Cardiac muscle cell (in vitro differentiated cells and primary cell): ENCODE results near the gene KCNH1. TPM values are rescaled to one million over a fixed set of nuclear protein-coding genes. Genes with fewer than 3 reads are reported as not detected.

Experiments used
- DNase-seq, 2 donors: peaks; one replicate each; pipeline versions ENCODE4 v3.0.0 to v3.0.0-alpha.2; 2010 to 2017; ENCODE audit warnings: low read depth in 1 of 2, low spot score in 1 of 2
- H3K27ac ChIP-seq: fragments of 200-600 bp; sonication (generic); 2 replicates; pipeline ENCODE4 v1.5.1; 2016
- H3K27me3 ChIP-seq: fragments of 200-600 bp; sonication (generic); 2 replicates; pipeline ENCODE4 v1.6.0; 2016; ENCODE audit warnings: control low read depth
- H3K36me3 ChIP-seq: fragments of 200-600 bp; sonication (generic); 2 replicates; pipeline ENCODE4 v1.5.1; 2016; ENCODE audit warnings: control low read depth
- H3K4me1 ChIP-seq: fragments of 200-600 bp; sonication (generic); 2 replicates; pipeline ENCODE4 v1.8.1; 2017; ENCODE audit warnings: low read depth, mild to moderate bottlenecking, mixed run types
- H3K4me3 ChIP-seq: fragments of 200-600 bp; sonication (generic); 2 replicates; pipeline ENCODE4 v1.5.1; 2016; ENCODE audit warnings: mild to moderate bottlenecking
- H3K9me3 ChIP-seq: fragments of 200-600 bp; sonication (generic); 2 replicates; pipeline ENCODE4 v1.5.1; 2017; ENCODE audit warnings: low read depth, mild to moderate bottlenecking, control low read depth
- polyA plus RNA-seq: library from polyadenylated mRNA; unstranded; fragments of >200 nt; fragmentation: Nextera tagmentation; extraction: Ambion mirVana; gene quantifications from 2 replicates; pipeline ENCODE4 v1.2.1, GENCODE V29; 2016
- total RNA-seq: library from RNA; depleted of rRNA; stranded (reverse); fragments of >200 nt; gene quantifications from 2 replicates; pipeline ENCODE4 v1.2.3, GENCODE V29; 2016
- TF ChIP-seq, protein P1 (sequence below): IDR thresholded peaks from 2 replicates; pipeline ENCODE4 v1.5.1; 2012; ENCODE audit warnings: low read depth, mild to moderate bottlenecking, low read length

KCNH1 gene
- total and polyA plus RNA-seq, 2 experiments from 2014 or later = 0.54 TPM; not detected in 1

DNA sequence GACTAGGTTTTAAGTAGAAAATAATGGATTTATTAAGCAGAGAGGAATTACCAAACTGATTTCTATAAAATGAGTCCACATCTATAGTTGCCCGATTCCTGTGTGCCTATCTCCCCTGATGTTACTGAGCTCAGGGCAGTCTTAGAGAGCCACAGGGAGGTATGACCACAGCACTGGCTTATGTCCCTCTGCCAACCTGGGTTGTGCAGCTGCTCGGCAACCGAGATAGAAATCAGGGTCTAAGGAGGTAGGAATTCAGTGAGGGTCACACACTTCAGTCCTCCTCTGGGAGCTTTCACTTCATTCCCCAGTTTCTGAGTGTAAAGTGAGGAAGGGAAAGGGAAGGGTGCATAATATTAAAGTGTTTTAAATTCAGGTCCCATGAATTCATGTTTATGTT lies 386.8 kb downstream of the KCNH1 start:
- Histone ChIP-seq H3K9me3 (no peaks in the 10 kb centered on the region), H3K4me1 (no peaks in the 10 kb centered on the region), H3K27me3 (no peaks in the 10 kb centered on the region), H3K36me3 (no peaks in the 10 kb centered on the region), H3K27ac (no peak overlapping the region), H3K4me3 (no peak overlapping the region)
- TF ChIP-seq, protein P1, sequence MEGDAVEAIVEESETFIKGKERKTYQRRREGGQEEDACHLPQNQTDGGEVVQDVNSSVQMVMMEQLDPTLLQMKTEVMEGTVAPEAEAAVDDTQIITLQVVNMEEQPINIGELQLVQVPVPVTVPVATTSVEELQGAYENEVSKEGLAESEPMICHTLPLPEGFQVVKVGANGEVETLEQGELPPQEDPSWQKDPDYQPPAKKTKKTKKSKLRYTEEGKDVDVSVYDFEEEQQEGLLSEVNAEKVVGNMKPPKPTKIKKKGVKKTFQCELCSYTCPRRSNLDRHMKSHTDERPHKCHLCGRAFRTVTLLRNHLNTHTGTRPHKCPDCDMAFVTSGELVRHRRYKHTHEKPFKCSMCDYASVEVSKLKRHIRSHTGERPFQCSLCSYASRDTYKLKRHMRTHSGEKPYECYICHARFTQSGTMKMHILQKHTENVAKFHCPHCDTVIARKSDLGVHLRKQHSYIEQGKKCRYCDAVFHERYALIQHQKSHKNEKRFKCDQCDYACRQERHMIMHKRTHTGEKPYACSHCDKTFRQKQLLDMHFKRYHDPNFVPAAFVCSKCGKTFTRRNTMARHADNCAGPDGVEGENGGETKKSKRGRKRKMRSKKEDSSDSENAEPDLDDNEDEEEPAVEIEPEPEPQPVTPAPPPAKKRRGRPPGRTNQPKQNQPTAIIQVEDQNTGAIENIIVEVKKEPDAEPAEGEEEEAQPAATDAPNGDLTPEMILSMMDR = no peak
- DNase-seq = no peak

- Histone ChIP-seq H3K9me3 (no peaks in the 10 kb centered on the region), H3K27me3 (no peaks in the 10 kb centered on the region), H3K4me1 (no peaks in the 10 kb centered on the region), H3K27ac (no peak overlapping the region), H3K36me3 (no peaks in the 10 kb centered on the region), H3K4me3 (no peak overlapping the region)
- DNase-seq = no peak
- TF ChIP-seq, protein P1 = no peak
These were observed 387.8 kb downstream of the KCNH1 start for GRCh38 chr1:210746024-210746731.

DNA sequence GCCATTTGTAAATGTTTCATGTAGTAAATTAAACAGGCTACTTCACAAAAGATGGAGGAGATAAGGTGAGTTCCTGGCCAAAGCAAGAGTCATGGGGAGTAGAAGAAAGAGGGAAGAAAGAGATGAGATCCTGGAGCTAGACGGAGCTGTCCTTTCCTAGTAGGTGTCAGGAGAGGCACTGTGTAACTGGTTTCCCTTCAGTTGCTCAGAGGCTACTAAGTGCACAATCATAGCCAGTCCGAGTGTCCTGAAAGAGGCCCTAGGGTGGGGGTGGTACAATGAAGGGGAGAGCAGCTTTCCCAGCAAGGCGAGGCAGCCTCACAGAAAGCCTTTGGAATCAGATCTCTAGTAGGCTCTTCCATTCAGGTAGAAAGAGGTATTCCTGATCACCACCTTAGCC lies 390.9 kb downstream of the KCNH1 start:
- TF ChIP-seq, protein P1 = no peak
- Histone ChIP-seq H3K27me3 (no peaks in the 10 kb centered on the region), H3K4me3 (no peak overlapping the region), H3K36me3 (no peaks in the 10 kb centered on the region), H3K4me1 (no peaks in the 10 kb centered on the region), H3K27ac (no peak overlapping the region), H3K9me3 (no peaks in the 10 kb centered on the region)
- DNase-seq = no peak

GRCh38 chr1:210741564-210741963 lies 392.4 kb downstream of the KCNH1 start:
- H3K27me3 ChIP-seq = no peaks in the 10 kb centered on the region
- no peak overlapping the region for H3K4me3 ChIP-seq
- TF ChIP-seq, protein P1 = no peak
- H3K36me3 ChIP-seq = no peaks in the 10 kb centered on the region
- no peak overlapping the region for H3K27ac ChIP-seq
- H3K4me1 ChIP-seq = no peaks in the 10 kb centered on the region
- no peak for DNase-seq
- H3K9me3 ChIP-seq = no peaks in the 10 kb centered on the region

DNA sequence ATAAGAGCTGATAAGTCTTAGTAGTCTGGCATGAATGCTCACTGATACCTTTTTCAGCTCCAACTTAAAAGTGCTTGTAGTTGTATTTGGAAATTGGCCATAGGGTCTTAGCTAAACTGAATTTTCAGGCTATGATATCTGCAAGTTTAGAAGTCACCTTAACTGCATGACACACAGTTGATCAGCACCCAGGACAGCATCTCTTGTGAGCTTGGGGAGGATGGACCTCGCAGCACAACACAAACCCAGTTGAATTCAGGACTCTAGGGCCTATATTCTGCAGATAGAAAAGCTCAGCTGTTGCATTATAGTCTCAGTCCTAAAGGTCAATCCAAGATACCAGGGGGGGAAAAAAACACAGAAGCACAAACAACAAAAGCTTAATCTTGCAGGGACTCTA lies 394.3 kb downstream of the KCNH1 start:
- peak in 1 of 2 donors; percentile 55 for DNase-seq
- H3K36me3 ChIP-seq = no peaks in the 10 kb centered on the region
- no peak overlapping the region for H3K4me3 ChIP-seq
- TF ChIP-seq, protein P1 = no peak
- no peaks in the 10 kb centered on the region for H3K9me3 ChIP-seq
- H3K27me3 ChIP-seq = no peaks in the 10 kb centered on the region
- no peaks in the 10 kb centered on the region for H3K4me1 ChIP-seq
- H3K27ac ChIP-seq = no peak overlapping the region

DNA sequence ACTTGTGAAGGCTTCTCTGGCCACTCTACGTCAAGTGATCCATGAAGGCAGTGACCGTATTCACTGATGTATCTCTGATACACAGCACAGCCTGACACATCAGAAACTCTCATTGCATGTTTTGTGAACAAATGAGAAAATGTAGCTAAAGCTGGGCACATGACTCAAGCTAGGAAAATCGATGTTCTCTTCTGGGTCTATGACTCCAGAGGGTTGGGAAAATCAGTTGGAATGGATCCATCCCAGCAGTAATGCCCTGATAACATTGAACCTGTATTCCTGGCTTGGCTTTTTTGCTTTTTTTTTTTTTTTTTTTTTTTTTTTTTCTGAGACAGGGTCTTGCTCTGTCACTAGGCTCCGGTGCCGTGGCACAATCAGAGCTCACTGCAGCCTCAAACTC lies 395.7 kb downstream of the KCNH1 start:
- DNase-seq = no peak
- Histone ChIP-seq H3K4me3 (no peak overlapping the region), H3K27me3 (no peaks in the 10 kb centered on the region), H3K4me1 (no peaks in the 10 kb centered on the region), H3K36me3 (no peaks in the 10 kb centered on the region), H3K27ac (no peak overlapping the region), H3K9me3 (no peaks in the 10 kb centered on the region)
- TF ChIP-seq, protein P1 = no peak
